ENCODE data around the gene IL15.

GRCh38 chr4:141669501-141669900, 33.1 kb downstream of the IL15 start:
- TF ChIP-seq CTCF (IDR thresholded peaks at IDR 0.05) (no peak), POLR2A (IDR thresholded peaks at IDR 0.05) (no peak)

Data from esophagus squamous epithelium (tissue), 4 donors.